GM18499 (cell line): Measurements from ENCODE around the gene KIAA1586.
"Not testable (repeated sequence)": the region's sequence is repeated elsewhere in the genome, so short reads cannot be mapped to it uniquely, and the experiment has no call there.

Experiments used
- ATAC-seq: cut with Tn5 transposase; IDR thresholded peaks from one replicate; pipeline ENCODE4 v1.9.1; 2021; ENCODE audit warnings: moderate number of reproducible peaks; ENCODE audit not compliant: insufficient read depth, unreplicated experiment

The KIAA1586 gene

DNA sequence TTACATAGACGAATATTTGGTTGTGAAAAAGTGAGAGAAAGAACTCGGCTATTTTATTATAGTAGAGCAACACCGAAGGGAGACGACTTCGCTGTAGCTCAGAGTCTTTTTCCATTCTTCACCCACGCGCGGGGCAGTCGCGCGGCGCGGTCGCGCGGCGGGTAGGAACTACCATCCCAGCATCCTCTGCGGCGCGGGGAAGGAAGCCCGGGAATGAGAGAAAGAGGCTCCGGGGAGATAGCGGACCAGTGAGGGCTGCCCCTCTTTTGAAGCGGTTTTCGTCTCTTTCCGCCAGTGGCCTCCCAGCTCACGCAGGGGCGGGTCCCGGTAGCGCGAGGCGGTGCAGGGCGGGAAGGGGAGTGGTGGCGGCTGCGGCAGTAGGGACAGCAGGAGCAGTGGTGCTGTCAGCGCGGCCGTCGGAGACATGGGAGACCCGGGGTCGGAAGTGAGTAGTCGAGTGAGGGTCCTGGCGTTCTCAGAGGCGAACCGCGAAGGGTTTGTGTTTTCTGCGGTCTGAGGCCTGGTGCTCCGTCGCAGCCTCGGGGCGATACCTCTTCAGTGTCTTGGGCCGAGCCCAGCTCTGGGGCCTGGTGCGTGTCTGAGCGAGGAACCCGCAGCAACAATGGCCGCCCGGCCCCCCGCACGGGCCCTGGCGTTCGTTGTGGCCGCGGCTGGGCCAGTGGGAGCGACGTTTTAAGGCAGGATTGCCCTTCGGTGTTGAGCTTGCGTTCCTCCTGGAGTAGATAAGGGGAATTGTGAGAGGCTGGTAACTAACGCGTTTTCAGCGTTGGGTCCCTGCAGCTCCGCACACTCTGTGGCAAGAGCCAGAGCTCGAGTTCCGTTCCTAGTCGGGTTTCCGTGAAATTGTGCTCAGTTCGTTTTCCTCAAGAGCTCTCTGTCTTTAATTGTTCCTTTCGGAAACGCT is at the start of gene KIAA1586:
TSS of gene KIAA1586 (plus strand) at position 362 of the 925 bp plus-strand sequence. CDS start at position 425, 63 bp downstream.
- peak; percentile 85 for ATAC-seq

GRCh38 chr6:56999049-56999448 is 47.4 kb upstream of the KIAA1586 start:
- ATAC-seq, result no peak

DNA sequence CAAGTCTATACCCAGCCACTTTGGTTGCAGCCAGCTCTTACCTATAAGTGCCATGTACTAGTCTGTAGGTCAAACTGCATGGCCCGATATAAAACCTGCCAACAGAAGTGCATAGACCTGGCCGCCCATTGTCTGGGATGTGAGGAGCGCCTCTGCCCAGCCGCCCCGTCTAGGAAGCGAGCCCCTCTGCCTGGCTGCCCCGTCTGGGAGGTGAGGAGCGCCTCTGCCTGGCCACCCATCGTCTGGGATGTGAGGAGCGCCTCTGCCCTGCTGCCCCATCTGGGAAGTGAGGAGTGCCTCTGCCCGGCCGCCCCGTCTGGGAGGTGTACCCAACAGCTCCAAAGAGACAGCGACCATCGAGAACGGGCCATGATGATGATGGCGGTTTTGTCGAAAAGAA is 46.7 kb upstream of the KIAA1586 start:
- not testable (repeated sequence) for ATAC-seq

DNA sequence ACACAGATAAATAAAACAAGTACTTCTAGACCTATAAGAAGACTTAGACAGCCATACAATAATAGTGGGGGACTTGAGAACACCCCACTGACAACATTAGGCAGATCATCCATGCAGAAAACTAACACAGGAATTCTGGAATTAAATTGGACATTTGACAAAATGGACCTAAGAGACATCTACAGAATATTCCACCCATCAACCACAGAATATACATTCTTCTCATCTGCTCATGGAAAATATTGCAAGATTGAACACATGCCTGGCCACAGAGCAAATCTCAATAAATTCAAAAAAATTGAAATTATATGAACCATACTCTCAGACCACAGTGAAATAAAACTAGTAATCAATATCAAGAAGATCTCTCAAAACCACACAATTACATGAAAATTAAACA is 44.3 kb upstream of the KIAA1586 start:
- ATAC-seq, result no peak

GRCh38 chr6:57004292-57004691 is 42.2 kb upstream of the KIAA1586 start:
- no peak for ATAC-seq

DNA sequence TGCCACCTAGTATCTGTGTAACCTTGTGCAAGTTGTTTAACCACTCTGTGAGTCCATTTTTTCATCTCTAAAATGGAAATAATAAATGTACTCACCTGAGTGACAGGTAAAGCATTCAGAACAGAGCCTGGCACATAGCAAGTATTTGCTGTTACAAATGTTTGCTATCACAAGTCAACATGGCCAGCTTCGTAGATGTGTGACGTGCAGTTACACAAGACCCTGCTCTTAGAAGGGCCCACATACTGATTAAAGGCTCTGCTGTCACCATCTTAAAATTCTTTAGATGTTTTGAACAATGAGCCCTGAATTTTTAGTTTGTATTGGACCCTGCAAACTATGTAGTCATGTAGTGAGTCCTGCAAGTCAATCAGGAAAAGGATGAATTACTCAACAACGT is 40.4 kb upstream of the KIAA1586 start:
- ATAC-seq, result no peak

DNA sequence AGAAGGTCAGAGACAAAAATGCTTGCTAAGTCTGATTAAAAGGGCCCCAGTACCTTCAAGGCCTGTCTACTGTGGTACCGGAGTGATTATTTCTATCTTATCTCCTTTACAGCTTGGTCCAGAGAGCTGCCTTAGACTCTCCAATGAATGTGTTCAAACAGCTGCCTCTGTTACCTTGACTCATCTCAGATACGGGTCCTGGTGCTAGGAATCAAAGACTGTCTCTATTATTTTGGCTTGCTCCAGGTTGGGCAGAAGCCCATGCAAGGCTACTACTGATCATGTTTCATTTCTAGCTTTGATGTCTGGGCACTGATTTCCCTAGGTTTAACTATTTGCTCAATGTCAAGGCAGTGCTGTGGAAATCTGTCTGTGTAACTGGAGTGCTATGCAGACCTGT is 38.4 kb upstream of the KIAA1586 start:
- ATAC-seq, result not testable (repeated sequence)

- no peak for ATAC-seq
These were observed 33.0 kb upstream of the KIAA1586 start for GRCh38 chr6:57013521-57013926.

DNA sequence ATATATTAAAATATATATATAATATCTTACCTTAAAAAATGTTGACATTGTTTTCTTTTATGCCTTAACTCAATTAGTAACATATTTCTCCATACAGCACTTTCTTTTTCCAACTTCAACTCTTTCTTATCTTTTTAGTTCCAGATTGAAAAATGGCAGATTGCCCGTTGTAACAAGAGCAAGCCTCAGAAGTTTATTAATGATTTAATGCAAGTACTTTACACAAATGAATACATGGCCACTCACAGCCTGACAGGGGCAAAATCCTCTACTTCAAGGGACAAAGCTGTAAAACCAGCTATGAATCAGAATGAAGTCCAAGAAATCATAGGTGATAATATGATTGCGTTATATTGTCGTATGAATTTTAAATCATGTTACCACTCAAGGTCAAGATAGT is 29.4 kb upstream of the KIAA1586 start:
- ATAC-seq, result no peak

DNA sequence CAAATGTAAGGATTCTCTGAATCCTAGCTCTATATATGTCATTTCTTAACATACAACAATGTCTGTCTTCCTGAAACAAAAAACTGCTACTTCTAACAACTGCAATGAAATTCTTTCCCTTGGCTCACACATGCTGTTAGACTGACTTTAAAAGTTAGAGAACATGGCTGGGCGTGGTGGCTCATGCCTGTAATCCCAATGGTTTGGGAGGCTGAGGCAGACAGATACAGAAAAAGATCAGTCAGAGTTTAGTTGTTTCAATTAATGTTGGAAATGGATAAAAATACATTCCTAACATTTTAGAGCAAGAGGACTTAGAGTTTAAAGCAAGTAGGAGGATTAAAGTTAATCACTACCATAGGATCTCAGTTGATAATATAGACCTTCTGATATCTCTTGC is 28.7 kb upstream of the KIAA1586 start:
- ATAC-seq, result no peak

- ATAC-seq, result no peak
These were observed 27.1 kb upstream of the KIAA1586 start for GRCh38 chr6:57019434-57019833.

GRCh38 chr6:57021086-57021720 is 25.3 kb upstream of the KIAA1586 start:
- no peak for ATAC-seq

DNA sequence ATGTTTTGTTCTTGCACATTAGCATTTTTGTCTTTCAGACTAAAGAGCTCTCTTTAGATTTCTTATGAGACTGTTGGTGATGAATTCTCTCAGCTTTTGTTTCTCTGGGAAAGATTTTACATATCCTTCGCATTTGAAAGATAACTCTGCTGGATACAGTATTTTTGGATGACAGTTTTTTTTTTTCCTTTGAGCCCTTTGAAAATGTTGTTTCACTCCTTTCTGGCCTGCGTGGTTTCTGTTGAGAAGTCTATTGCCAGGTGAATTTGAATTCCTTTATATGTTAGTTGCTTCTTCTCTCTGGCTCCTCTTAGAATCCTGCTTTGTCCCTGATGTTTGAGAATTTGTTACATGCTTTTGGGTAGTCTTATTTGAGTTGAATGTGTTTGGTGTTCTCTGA is 22.2 kb upstream of the KIAA1586 start:
- no peak for ATAC-seq

GRCh38 chr6:57024775-57025174 is 21.7 kb upstream of the KIAA1586 start:
- no peak for ATAC-seq

DNA sequence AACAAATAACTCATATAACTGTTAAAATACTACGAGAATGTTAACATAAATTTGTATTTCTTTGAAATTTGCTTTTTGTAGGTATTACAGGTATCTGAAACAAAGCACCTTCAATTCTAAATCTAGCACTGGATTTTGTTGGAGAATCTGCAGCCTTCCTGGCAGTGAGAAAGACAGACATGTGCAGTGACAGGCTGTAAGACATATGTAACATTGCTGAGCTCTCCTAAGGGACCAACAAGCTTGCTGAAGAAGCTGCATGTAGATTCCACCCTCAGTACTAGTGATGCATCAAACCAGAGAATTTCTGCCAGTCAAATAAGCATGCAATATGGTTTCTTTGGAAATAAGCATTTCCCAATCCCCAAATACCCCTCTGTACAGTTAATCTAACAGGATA is 20.5 kb upstream of the KIAA1586 start:
- no peak for ATAC-seq

GRCh38 chr6:57027301-57027700 is 19.2 kb upstream of the KIAA1586 start:
- no peak for ATAC-seq

- no peak for ATAC-seq
These were observed 17.3 kb upstream of the KIAA1586 start for GRCh38 chr6:57029213-57029612.

GRCh38 chr6:57033228-57033627 is 13.3 kb upstream of the KIAA1586 start:
- ATAC-seq, result no peak

GRCh38 chr6:57035549-57035948 is 10.9 kb upstream of the KIAA1586 start:
- no peak for ATAC-seq

GRCh38 chr6:57038906-57039305 is 7.6 kb upstream of the KIAA1586 start:
- no peak for ATAC-seq

DNA sequence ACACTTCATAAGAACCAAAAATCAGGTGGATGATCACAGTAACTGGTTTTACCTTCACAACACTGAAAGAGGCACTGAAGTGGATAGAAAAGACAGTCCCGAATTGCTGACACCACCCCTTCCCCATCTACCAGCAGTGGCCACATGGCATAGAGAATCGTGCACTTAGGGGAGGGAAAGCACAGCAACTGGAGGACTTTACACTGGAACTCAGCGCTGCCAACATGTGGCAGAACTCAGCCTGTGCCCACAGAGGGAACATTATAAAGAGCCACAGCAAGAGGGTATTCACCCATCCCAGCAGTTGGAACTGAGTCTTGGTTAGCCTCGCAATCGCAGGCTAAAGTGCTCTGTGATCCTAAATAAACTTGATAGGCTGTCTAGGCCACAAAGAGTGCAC is 6.5 kb upstream of the KIAA1586 start:
- ATAC-seq, result no peak

DNA sequence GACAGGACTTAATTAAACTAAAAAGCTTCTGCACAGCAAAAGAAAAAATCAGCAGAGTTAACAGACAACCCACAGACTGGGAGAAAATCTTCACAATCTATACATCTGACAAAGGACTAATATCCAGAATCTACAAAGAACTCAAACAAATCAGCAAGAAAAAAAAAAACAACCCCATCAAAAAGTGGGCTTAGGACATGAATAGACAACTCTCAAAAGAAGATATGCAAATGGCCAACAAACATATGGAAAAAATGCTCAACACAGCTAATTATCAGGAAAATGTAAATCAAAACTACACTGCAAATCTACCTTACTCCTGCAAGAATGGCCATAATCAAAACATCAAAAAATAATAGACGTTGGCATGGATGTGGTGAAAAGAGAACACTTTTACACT is 2.4 kb upstream of the KIAA1586 start:
- ATAC-seq, result not testable (repeated sequence)
